Stimulated activated CD8-positive, alpha-beta memory T cell treated with anti-CD3 and anti-CD28 coated beads, Interleukin-12 subunit alpha, Interleukin-12 subunit beta, amount 100 ng/mL, for 1 hour (primary cell): ENCODE data around the gene LLGL2.
A peak's percentile ranks its signal among the peaks of the same experiment; 100 is the strongest.
"Not testable (repeated sequence)": the region's sequence is repeated elsewhere in the genome, so short reads cannot be mapped to it uniquely, and the experiment has no call there.

Source experiments
- DNase-seq: peaks from one replicate; pipeline ENCODE4 v3.0.0-alpha.2; 2020; ENCODE audit warnings: low read depth

The LLGL2 gene

DNA sequence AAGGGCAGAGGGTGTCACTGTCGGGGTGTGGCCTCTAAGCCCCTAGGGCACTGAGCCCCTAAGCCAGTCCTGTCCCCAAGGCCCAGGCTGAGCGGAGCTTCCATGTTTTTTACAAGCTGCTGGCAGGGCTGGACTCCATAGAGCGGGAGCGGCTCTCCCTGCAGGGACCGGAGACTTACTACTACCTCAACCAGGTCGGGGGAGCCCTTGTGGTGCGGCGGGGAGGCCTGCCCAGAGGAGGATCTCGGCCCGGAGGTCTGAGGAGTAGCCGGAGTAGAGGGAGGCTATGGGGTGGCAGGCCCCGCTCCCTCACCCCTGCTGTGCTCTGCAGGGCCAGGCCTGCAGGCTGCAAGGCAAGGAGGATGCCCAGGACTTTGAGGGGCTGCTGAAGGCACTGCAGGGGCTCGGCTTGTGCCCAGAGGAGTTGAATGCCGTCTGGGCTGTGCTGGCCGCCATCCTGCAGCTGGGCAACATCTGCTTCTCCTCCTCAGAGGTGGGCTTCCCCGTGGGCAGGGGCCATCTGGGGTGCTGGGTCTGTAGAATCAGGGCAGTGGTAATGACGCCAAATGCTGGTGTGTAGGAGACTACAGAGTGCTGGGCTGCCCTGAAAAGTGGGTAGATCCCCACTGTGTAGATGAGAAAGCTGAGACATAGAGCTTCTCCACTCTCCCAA, 67.0 kb downstream of the LLGL2 start:
- DNase-seq, result no peak

DNA sequence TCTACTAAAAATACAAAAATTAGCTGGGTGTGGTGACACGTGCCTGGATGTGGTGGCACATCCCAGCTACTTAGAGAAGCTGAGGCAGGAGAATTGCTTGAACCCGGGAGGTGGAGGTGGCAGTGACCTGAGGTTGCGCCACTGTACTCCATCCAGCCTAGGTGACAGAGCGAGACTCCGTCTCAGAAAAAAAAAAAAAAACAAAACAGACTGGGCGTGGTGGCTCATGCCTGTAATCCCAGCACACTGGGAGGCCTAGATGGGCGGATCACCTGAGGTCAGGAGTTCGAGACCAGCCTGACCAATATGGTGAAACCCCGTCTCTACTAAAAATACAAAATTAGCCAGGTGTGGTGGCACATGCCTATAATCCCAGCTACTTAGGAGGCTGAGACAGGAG, 67.9 kb downstream of the LLGL2 start:
- DNase-seq, result not testable (repeated sequence)

DNA sequence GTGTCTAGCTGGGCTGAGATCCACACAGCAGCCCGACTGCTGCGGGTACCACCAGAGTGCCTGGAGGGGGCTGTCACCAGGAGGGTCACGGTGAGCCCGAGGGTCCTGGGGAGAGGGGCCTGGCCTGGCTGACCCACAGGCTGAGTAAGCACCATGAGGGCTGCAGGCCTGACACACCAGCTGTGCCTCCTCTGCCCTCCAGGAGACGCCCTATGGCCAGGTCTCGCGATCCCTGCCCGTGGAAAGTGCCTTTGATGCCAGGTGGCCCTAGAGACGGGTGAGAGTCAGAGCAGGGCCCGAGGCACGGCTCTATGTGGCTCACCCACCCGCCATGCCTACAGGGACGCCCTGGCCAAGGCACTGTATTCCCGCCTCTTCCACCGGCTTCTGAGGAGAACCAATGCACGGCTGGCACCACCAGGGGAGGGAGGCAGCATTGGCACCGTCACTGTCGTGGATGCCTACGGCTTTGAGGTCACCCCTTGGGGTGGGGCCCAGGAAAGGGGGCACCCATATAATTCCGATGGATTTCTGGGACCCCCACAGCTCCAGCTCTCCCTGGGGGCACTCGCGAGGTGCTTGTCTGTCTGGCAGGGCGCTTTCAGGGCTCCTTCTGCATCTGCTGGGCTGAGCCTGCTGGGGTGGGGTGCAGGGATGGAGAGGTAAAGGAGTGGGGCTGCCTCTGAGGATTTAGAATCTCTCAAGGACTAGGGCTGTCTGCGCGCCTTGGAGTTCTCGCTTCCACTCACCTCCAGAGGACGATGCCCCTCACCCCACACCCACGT, 69.2 kb downstream of the LLGL2 start:
- no peak for DNase-seq

DNA sequence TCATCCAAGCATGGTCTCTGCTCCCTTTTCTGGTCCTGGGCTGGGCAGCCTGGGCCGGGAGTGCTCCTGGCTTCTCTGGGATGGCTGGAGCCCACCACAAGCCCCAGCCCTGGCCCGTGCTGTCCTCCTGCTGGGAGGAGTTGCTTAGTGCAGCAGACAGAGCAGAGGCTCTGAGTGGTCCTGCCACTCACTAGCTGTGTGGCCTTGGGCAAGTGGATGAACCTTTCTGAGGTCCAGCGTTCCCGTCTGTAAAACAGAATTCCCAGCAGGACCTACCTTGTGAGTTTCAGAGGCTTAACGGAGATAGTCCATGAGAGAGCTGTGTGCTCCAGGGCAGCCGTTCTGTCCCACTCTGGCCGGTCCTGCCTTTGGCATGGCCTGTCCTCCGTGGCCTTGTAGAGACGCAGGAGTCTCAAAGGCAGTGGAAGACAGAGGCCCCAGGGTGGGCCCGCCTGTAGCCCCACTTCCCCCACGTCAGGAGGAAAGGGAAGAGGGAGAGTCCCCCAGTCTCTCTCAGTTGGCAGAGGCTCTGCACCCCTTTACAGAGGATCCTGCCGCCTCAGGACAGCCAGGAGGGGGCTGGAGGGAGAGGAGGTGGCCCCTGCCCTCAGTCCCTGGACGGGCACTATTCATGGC, 69.9 kb downstream of the LLGL2 start:
- no peak for DNase-seq

DNA sequence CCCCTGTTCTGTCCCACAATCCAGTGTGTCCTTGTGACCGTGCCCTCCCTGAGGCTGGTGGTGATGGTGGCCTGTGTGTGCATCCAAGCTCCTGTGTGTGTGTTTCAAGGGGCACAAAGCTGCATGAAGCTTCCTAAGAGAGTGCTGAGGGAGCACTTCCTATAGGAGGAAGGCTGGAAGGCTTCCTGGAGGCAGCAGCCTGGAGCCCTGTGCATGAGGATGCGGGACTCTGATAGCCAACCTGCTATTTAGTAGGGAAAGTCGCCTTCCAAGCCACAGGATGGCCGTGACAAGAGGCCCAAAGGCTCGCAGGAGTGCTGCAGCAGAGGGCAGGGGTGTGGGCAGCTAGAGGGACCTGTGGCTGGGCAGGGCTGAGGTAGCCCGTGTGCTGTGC, 70.4 kb downstream of the LLGL2 start:
- DNase-seq, result no peak

DNA sequence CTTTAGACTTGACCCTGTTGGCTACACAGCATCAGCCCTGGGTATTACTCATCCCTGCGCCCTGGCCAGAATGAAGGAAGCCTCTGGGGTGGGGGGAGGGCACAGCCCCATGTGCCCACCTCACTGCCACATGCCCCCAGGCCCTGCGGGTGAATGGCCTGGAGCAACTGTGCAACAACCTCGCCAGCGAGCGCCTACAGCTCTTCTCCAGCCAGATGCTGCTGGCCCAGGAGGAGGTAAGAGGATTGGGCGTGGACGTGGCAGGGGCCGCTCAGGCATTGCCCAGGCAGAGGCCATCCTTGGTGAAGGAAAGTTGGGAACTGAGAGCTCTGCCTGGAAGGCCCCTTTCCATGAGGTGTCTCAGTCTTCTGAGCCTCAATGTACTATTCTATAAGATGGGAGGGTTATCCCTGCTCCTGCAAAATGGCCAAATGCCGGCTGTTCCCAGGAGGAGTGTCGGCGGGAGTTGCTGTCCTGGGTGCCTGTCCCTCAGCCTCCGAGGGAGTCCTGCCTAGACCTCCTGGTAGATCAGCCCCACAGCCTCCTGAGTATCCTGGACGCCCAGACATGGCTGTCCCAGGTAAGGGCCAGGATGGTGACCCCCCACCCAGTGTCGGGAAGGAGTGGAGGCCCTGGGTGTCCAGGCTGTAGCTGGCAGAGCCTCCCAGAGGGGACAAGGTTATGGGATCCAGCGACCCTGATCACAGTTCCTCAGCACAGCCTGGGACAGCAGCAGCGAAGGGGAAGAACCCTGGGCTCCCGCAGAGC, 71.0 kb downstream of the LLGL2 start:
- DNase-seq, result no peak

- DNase-seq, result peak; percentile 32
These were observed 75.8 kb downstream of the LLGL2 start for GRCh38 chr17:75601057-75601987.

DNA sequence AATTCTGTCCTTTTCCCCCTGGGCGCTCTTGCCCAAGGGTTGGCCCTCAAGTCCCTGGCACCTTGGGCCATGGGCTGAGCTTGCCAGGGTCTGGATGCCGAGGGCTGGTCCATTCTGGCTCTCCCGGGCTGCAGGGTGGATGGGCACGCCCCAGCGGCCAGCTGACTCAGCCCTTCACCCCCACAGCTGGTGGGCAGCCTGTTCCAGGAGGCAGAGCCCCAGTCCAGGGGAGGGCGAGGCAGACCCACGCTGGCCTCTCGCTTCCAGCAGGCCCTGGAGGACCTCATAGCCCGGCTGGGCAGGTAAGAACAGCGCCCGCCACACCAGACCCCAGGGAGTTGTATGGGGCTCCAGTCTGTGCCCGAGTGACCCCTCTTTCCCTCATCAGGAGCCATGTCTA, 77.1 kb downstream of the LLGL2 start:
- no peak for DNase-seq

DNA sequence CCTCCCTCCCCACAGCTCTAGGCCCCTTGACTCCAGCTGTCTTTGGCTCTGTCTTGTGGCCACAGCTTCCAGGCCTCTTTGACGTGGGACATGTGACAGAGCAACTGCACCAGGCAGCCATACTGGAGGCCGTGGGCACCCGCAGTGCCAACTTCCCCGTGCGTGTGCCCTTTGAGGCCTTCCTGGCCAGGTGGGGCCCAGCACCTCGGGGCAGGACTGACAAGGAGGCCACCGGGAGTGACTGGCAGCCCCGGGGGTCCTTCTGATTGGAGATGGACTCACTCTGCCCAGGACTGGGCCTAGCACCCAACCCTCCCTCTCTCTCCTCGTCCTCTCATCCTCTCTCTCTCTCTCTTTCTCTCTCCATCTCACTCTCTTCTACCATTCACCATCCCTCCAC, 77.6 kb downstream of the LLGL2 start:
- no peak for DNase-seq

DNA sequence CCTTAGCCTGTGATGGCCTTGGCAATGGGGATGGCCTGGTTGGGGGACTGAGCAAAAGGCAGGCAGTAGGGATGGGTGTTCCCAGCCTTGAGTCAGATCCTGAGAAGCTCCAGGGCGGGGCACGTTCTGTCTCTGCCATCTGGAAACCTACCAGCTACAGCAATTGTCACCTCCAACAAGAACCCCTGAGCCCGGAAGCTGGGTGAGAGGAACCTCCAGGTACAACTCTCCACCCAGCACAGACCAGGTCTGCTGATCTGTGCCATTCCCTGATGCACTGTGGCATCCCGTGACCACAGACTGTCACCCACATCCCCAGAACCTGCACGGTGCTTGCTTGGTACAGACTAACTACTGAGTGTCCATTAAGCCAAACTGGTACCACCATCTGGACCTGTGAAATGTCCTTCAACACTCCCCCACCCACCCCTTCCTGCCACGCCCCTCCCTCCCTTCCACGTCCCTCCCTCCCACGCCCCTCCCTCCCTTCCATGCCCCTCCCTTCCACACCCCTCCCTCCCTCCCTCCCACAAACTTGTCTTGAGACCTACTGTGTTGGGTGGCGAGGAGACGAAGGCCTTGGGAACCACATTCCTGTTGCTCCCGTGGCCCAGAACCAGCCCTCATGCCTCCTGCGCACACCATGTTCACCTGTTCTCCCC, 78.7 kb downstream of the LLGL2 start:
- DNase-seq, result no peak

DNA sequence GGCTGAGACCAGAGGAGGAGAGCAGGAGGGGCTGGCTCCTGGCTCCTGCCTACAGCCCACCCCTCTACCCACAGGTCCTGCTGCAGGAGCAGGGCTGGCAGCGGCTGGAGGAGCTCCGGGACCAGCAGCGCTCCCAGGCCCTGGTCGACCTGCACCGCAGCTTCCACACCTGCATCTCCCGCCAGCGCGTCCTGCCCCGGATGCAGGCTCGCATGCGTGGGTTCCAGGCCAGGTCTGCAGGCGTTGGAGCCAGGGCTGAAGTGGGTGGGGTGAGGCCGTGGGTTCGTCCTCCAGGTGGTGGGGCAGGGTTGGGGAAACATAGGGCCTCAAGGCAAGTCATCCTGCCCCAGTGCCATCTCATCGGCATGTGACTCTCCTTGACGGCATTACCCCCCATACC, 80.3 kb downstream of the LLGL2 start:
- DNase-seq, result no peak

DNA sequence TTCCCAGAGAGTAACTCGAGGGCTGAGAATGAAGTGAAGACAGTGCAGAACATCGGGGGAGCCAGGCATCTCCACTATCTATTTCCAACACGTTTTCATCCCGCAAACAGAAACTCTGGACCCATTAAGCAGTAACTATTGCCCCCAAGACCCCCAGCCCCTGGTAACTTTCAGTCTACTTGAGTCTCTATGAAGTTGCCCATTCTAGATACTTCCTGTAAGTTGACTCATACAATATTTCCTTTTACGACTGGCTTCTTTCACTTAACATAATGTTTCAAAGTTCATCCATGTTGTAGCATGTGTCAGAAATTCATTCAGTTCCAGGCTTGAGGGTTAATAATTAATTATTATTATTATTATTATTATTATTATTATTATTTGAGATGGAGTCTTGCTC, 81.6 kb downstream of the LLGL2 start:
- no peak for DNase-seq

- no peak for DNase-seq
These were observed 84.8 kb downstream of the LLGL2 start for GRCh38 chr17:75610103-75610984.

GRCh38 chr17:75611851-75612429, 86.4 kb downstream of the LLGL2 start:
- no peak for DNase-seq

DNA sequence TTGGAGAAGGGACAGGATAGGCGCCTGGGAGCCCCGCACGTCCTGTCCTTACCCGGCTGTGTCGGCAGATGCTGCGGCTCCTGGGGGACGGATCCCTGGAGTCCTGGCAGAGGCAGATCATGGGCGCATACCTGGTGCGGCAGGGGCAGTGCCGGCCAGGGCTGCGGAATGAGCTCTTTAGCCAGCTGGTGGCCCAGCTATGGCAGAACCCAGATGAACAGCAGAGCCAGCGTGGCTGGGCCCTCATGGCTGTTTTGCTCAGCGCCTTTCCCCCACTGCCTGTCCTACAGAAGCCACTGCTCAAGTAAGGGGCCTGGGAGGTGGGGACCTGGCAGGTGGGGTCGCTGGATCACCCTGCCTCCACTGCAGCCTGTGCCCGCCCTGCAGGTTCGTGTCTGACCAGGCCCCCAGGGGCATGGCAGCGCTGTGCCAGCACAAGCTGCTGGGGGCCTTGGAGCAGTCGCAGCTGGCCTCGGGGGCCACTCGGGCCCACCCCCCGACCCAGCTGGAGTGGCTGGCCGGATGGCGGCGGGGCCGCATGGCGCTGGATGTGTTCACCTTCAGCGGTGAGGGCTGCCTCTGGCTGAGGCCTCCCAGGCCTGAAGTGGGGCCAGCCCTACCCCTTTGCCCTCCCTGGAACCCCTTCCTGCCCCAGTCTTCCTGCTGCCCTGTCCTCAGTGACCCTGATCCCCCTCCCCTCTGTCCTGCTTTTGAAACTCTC, 87.6 kb downstream of the LLGL2 start:
- no peak for DNase-seq

GRCh38 chr17:75614006-75614405, 88.5 kb downstream of the LLGL2 start:
- DNase-seq, result no peak

GRCh38 chr17:75614556-75615270, 89.2 kb downstream of the LLGL2 start:
- no peak for DNase-seq

DNA sequence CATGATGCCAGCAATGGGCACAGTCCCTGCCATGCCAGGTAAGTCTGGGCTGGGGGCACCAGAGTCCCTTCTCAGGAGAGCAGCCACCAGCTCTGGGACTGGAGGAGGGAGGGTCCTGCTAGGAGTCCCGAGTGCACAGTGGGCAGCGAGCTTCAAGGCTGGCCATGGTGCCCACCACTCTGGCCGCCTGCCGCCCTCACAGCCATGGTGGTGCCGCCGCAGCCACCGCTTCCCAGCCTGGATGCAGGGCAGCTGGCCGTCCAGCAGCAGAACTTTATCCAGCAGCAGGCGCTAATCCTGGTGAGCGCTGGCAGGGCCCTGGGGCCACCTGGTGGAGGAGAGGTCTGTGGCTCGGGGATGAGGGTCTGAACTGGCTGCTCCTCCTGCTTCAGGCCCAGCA, 89.8 kb downstream of the LLGL2 start:
- DNase-seq, result no peak
